ENCODE measurements around the gene PPP1R14B. TPM values are rescaled to one million over a fixed set of nuclear protein-coding genes. Genes with fewer than 3 reads are reported as not detected.

Gene PPP1R14B
- total RNA-seq, 1 donor from 2014 or later, result 111 TPM

Other genes with a start within 250 kb of the PPP1R14B start
- not detected in 2 replicates for gene FLRT1, start 211.0 kb downstream of the PPP1R14B start, total RNA-seq
- 5.6 and 7.8 TPM in 2 replicates for gene MACROD1, start 80.8 kb downstream of the PPP1R14B start, total RNA-seq
- 253 and 255 TPM in 2 replicates for gene STIP1, start 60.8 kb downstream of the PPP1R14B start, total RNA-seq
- 230 and 241 TPM in 2 replicates for gene FERMT3, start 40.2 kb downstream of the PPP1R14B start, total RNA-seq
- gene TRPT1, start 20.8 kb downstream of the PPP1R14B start, total RNA-seq, result 28.1 and 28.2 TPM in 2 replicates
- gene NUDT22, start 20.7 kb downstream of the PPP1R14B start, total RNA-seq, result 81.5 and 85.3 TPM in 2 replicates
- gene DNAJC4, start 16.4 kb downstream of the PPP1R14B start, total RNA-seq, result 26.9 and 30.3 TPM in 2 replicates
- gene VEGFB, start 12.4 kb downstream of the PPP1R14B start, total RNA-seq, result 57.7 and 58.7 TPM in 2 replicates
- gene FKBP2, start 5.8 kb downstream of the PPP1R14B start, total RNA-seq, result 48.9 and 50.6 TPM in 2 replicates
- 11.5 and 12.0 TPM in 2 replicates for gene PLCB3, start 4.6 kb upstream of the PPP1R14B start, total RNA-seq
- 40.9 and 45.8 TPM in 2 replicates for gene BAD, start 37.7 kb upstream of the PPP1R14B start, total RNA-seq
- 49.4 and 52.1 TPM in 2 replicates for gene GPR137, start 38.9 kb upstream of the PPP1R14B start, total RNA-seq
- gene KCNK4, start 44.4 kb upstream of the PPP1R14B start, total RNA-seq, result 0.76 TPM in 1 of 2 replicates, not detected in the other
- gene CATSPERZ, start 53.4 kb upstream of the PPP1R14B start, total RNA-seq, result not detected in 2 replicates
- gene ESRRA, start 58.6 kb upstream of the PPP1R14B start, total RNA-seq, result 50.8 and 52.7 TPM in 2 replicates
- 187 and 190 TPM in 2 replicates for gene TRMT112, start 70.6 kb upstream of the PPP1R14B start, total RNA-seq
- gene PRDX5, start 71.2 kb upstream of the PPP1R14B start, total RNA-seq, result 101 TPM in 2 replicates
- 188 and 191 TPM in 2 replicates for gene CCDC88B, start 93.3 kb upstream of the PPP1R14B start, total RNA-seq
- gene RPS6KA4, start 112.2 kb upstream of the PPP1R14B start, total RNA-seq, result 30.8 and 31.9 TPM in 2 replicates

Data from T-helper 1 cell treated with Interleukin-12 subunit alpha and Interleukin-12 subunit beta and Interleukin-4 antibody, amounts not matched to agents 30 ng/mL and 1 ng/mL, for 36 hours (primary cell).